NCI-H1417 treated with DMSO at 0.1 percent for 48 hours (cell line): Measurements from ENCODE around the gene NRAP.

Experiments used
- DNase-seq: peaks from one replicate; lab custom pipeline; 2025; lab: John Stamatoyannopoulos, UW

Gene NRAP

DNA sequence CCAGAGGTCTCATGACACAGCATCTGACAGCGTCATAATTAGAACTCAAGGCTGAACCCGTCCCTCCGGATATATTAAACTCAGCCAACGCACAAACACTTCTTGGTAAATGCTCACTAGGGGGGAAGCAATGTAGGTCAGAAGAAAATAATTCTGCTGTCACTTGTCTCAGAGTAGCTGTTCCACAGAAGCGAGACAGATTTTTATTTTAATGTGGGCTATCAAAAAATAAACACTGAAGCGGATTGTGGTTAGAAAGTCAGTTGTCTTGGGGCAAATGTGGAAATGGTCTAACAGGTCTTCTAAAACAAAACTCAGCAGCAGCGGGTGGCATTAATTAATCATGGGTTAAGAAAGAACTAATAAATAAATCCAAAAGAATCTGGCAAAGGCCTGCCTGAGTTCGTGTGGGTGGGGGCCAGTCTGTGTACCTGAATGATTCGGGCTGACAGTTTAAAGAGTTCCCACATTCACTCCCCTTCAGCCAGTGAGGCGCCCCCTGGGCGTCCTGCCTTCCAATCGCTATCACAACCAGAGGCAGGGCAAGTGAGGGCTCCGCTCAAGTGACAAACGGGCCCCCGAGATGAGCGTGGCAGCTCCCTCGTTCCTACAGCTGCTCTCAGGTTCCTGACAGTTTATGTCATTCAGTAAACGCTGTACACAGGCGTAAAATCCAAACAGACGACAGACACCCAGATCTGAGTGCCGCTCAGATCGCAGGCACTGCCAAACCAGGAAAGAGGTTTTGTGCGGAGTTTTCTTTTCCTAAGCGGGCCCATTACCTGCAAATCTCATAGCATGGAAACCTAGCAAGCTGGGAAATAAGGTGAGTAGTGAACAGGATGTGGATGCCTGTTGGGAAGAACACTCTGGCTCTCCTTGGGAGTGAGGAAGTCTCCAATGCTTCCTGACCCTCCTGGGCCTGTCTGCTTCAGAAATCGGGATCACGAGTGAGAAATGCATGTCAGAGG is 52.9 kb downstream of the NRAP start:
- no peak for DNase-seq

GRCh38 chr10:113609704-113610108 is 54.1 kb downstream of the NRAP start:
- no peak for DNase-seq

GRCh38 chr10:113605268-113605978 is 58.4 kb downstream of the NRAP start:
- no peak for DNase-seq

DNA sequence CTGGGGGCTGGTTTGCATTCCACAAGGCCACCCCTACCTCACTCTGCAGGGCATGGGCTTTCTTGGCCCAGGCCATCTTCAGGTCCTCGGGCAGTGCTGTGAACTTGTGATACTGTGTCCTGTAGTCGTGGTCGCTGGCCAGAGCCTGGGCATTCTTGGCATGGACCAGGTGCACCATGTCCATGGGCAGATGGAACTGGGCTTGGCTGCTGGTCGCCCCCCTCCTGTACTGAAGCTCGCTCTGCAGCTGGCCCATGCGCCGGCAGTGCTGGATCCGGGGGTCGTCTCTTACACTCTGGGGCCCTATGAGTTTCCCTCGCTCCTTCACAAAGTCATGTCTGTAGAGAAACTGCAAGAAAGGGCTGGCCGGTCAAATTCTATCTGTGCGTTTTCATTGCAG is 59.3 kb downstream of the NRAP start:
- no peak for DNase-seq

GRCh38 chr10:113603057-113603777 is 60.6 kb downstream of the NRAP start:
- no peak for DNase-seq

DNA sequence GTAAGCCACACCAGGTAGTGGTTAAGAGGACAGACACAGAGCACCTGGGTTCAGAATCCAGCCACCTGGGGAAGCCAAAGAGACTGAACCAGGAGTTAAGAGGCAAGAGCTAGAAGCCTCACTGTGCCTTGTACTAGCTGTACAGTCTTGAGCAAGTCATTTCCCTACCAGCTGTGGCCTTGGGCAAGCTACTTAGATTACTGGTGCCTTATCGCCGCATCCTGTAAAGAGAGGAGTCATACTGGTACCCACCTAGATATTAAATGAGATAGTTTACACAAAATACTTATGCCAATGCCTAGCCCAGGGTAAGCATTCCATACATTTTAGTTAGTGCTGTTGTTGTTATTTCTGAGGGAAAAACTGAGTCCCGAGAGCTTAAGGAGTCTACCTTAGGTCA is 63.3 kb downstream of the NRAP start:
- no peak for DNase-seq

GRCh38 chr10:113594652-113595051 is 69.2 kb downstream of the NRAP start:
- no peak for DNase-seq

- DNase-seq, result no peak
These were observed 71.5 kb downstream of the NRAP start for GRCh38 chr10:113592380-113592779.

- no peak for DNase-seq
These were observed 73.3 kb downstream of the NRAP start for GRCh38 chr10:113590581-113590980.

DNA sequence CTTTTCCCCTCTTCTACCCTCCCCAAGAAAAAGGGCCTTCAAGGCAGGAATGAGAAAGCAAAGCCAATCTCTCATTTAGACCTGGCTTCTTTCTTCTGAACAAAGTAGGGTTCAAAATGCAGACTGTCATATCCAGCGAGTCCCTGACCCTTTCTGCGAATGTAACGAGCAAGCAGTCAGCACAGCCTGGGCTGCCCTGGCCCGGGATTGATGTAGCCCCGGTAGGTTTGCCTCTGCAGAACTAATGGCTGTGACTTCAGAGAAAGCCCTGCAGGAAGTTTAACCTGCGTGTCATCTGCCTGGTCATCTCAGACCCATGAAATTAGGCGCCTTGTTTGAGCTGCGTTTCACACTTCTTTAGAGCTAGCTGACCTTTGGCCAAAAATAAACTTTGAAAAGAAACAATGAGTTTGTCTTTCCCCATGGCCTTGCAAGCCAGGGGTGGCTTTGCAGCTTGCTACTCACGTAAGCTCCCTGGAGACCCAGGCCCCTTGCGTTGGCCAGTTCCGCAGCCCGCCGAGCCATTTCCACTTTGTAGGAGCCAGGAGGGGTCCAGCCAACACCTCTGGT is 74.6 kb downstream of the NRAP start:
- no peak for DNase-seq

DNA sequence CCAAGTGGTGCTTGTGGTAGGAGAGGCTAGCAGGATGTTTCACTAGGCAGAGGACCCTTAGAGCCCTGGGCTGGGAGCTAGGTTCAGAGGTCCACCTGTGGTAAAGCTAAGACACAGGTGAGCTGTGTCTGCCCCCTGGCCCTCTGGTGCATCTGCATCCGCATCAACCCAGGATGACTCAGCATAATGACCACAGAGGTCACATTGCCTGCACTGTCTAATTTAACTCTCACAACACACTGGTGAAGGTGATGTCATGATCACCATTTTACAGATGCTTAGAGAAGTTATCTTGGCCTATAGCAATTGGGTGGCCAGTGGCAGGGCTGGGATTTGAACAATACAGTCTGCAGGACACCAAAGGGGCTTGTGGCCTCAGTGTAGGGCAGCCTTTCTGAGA is 77.9 kb downstream of the NRAP start:
- DNase-seq, result no peak

DNA sequence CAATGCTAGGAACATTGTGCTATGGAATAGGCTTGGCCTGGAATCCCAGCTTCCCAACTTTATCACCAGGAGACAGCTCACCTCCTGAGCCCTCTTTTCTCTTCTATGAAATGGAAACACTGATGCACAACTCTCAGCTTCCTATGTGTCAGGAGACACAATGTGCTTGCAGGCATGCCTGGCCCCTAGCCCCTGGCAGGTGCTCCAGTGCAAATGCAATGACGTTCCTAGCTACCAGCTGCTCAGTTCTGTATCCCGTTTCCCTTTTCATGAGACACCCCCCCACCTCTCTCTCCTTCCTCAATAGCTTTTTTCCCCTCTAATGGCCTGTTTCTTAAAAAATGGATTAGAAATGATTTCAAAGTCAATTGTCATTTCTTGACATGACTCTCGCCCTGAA is 80.3 kb downstream of the NRAP start:
- DNase-seq, result no peak

- no peak for DNase-seq
These were observed 82.7 kb downstream of the NRAP start for GRCh38 chr10:113581092-113581491.

- no peak for DNase-seq
These were observed 85.1 kb downstream of the NRAP start for GRCh38 chr10:113578773-113579172.

- DNase-seq, result no peak
These were observed 87.0 kb downstream of the NRAP start for GRCh38 chr10:113576852-113577251.

GRCh38 chr10:113573368-113573767 is 90.5 kb downstream of the NRAP start:
- DNase-seq, result no peak

GRCh38 chr10:113572520-113573290 is 91.1 kb downstream of the NRAP start:
- DNase-seq, result no peak

DNA sequence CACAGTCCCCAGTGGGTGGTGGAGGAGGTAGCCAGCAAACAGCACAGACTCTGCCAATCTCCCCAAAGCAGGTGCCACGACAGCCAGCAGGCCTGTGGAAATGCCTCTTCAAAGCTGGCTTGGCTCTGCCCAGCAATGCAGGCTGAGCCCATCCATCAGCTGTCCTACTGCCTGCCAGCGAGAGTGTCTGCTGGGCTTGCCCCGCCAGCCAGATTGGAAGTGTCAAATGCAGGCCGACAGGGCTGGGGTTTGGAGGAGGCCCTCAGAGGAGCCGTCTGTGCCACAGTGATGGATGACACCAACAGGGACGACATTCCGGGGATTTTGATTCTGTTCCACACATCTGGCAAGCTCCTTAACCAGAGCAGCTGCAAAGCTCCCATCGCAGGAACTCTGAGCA is 94.3 kb downstream of the NRAP start:
- no peak for DNase-seq

DNA sequence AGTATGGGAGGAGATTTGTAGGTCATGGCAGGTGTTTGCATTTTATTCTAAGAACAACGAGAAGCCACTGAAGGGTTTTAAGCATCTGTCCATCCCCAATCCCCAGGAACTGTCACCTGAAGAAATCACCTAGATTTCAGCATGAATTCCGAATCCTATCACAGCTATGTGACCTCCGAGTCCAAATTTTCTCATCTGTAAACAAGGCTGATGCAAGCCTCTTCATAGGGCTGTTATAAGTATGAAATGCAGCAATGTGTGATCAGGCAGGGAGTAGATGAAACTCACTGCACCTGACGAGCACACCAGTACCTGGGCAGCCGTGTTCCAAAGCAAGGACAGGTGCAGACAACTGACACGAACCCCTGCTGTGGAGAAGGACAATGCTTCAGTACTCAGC is 97.0 kb downstream of the NRAP start:
- DNase-seq, result peak; percentile 45

GRCh38 chr10:113565364-113565763 is 98.5 kb downstream of the NRAP start:
- no peak for DNase-seq

DNA sequence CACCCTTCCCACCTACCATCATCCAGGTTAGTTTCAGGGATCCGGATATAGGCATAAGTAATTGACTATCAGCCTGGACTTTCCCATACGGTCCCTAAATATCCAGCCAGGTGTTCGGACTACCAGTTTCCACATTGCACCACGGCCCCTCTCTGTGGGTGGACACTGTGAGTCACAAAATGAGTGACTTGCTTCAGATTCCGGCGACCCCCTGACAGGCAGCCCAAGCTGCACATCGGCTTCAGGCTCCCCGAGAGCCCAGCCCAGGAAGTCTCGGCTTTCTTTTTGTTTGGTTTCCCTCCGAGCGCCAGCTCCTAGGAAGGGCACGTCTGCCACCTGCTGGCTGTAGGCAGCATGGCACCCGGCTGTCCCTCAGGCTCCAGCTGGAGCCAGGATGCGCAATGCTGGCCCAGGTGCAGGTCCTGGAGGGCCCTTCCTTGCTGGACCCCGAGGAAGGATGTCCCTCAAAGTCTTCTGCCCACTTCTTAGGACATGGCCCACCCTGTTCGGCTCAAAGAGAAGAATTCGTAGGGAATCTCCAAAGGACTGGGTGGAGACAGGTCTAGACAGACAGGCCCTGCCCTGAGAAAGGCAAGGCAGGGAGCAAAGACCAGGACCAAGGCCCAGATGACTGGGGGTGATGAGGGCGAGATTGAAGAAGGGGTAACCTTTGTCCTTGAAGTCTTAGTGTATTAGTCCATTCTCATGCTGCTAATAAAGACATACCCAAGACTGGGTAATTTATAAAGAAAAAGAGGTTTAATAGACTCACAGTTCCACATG is 100.3 kb downstream of the NRAP start:
- no peak for DNase-seq
